Measurements from ENCODE around the gene CD24. TPM values are rescaled to one million over a fixed set of nuclear protein-coding genes. Genes with fewer than 3 reads are reported as not detected.
"Not testable (repeated sequence)": the region's sequence is repeated elsewhere in the genome, so short reads cannot be mapped to it uniquely, and the experiment has no call there.

Gene CD24
- total RNA-seq (2014; rRNA removed; shearing (Covaris generic)) = 240 and 276 TPM in 2 replicates

- peak; percentile 33 for DNase-seq (ENCODE audit: low spot score)
Observed at GRCh38 chr6:106974336-106974998, at the start of gene CD24. Gene CD24 (minus strand): TSS chr6:106974729. CDS start chr6:106974646, 83 bp downstream.

GRCh38 chr6:107021446-107022185 lies 47.1 kb upstream of the CD24 start:
- no peak for DNase-seq (ENCODE audit: low spot score)

- DNase-seq (ENCODE audit: low spot score) = no peak
Observed at GRCh38 chr6:107020239-107020638, 45.7 kb upstream of the CD24 start.

- not testable (repeated sequence) for DNase-seq (ENCODE audit: low spot score)
Observed at GRCh38 chr6:107019628-107020027, 45.1 kb upstream of the CD24 start.

GRCh38 chr6:107019047-107019446 lies 44.5 kb upstream of the CD24 start:
- no peak for DNase-seq (ENCODE audit: low spot score)

GRCh38 chr6:107009499-107009898 lies 35.0 kb upstream of the CD24 start:
- DNase-seq (ENCODE audit: low spot score) = no peak

GRCh38 chr6:106997392-106998158 lies 23.0 kb upstream of the CD24 start:
- peak; percentile 57 for DNase-seq (ENCODE audit: low spot score)

- no peak for DNase-seq (ENCODE audit: low spot score)
Observed at GRCh38 chr6:106995640-106996039, 21.1 kb upstream of the CD24 start.

GRCh38 chr6:106989737-106990136 lies 15.2 kb upstream of the CD24 start:
- DNase-seq (ENCODE audit: low spot score) = not testable (repeated sequence)

- no peak for DNase-seq (ENCODE audit: low spot score)
Observed at GRCh38 chr6:106988664-106989063, 14.1 kb upstream of the CD24 start.

- no peak for DNase-seq (ENCODE audit: low spot score)
Observed at GRCh38 chr6:106981926-106982325, 7.4 kb upstream of the CD24 start.

- DNase-seq (ENCODE audit: low spot score) = no peak
Observed at GRCh38 chr6:106980926-106981325, 6.4 kb upstream of the CD24 start.

GRCh38 chr6:106979435-106979884 lies 4.9 kb upstream of the CD24 start:
- DNase-seq (ENCODE audit: low spot score) = peak; percentile 74

GRCh38 chr6:106977246-106977645 lies 2.7 kb upstream of the CD24 start:
- DNase-seq (ENCODE audit: low spot score) = no peak

- no peak for DNase-seq (ENCODE audit: low spot score)
Observed at GRCh38 chr6:106976270-106976669, 1.7 kb upstream of the CD24 start.

- no peak for DNase-seq (ENCODE audit: low spot score)
Observed at GRCh38 chr6:106975738-106976064, 1.2 kb upstream of the CD24 start.

- DNase-seq (ENCODE audit: low spot score) = no peak
Observed at GRCh38 chr6:106974999-106975737, 639 bp upstream of the CD24 start.

- DNase-seq (ENCODE audit: low spot score) = no peak
Observed at GRCh38 chr6:106973836-106974335, 643 bp downstream of the CD24 start.

GRCh38 chr6:106973018-106973835 lies 1.3 kb downstream of the CD24 start:
- no peak for DNase-seq (ENCODE audit: low spot score)

- DNase-seq (ENCODE audit: low spot score) = no peak
Observed at GRCh38 chr6:106972500-106972899, 2.0 kb downstream of the CD24 start.

- DNase-seq (ENCODE audit: low spot score) = not testable (repeated sequence)
Observed at GRCh38 chr6:106970769-106971168, 3.8 kb downstream of the CD24 start.

All from H4 (cell line).